H1 (cell line): ENCODE data around the gene IFT80. TPM values are rescaled to one million over a fixed set of nuclear protein-coding genes. Genes with fewer than 3 reads are reported as not detected.

Source experiments
- CTCF ChIA-PET: fragments of 300-600 bp; sonication (Branson Sonifier 250); formaldehyde crosslinking; loops from one replicate; lab custom pipeline; 2021; ENCODE audit not compliant: partially characterized antibody; lab: Charles Lee
- POLR2A ChIA-PET: fragments of 300-600 bp; sonication (Branson Sonifier 250); formaldehyde crosslinking; loops from one replicate; lab custom pipeline; 2021; ENCODE audit warnings: inconsistent platforms; ENCODE audit not compliant: partially characterized antibody; lab: Charles Lee
- DNase-seq, 2 experiments: peaks; one replicate each; pipeline versions ENCODE4 v3.0.0 to v3.0.0-alpha.2; 2010 to 2022; ENCODE audit warnings: low spot score in 2 of 2, low read depth in 1 of 2, mixed read lengths in 1 of 2
- FAIRE-seq: peaks from 2 replicates; lab custom pipeline; 2011; peaks lifted over from hg19 to GRCh38; lab: Jason Lieb, UNC
- H2AFZ ChIP-seq: 2 replicates; pipeline ENCODE4 v1.8.1; 2012; ENCODE audit warnings: low read length, inconsistent platforms
- H2AK5ac ChIP-seq: 2 replicates; pipeline ENCODE4 v1.6.1; 2013; ENCODE audit warnings: low read depth, low read length
- H2BK120ac ChIP-seq: replicated peaks from 2 replicates; pipeline ENCODE3; 2013; ENCODE audit warnings: low read depth, low read length, inconsistent platforms
- H2BK12ac ChIP-seq: 2 replicates; pipeline ENCODE4 v1.6.1; 2013; ENCODE audit warnings: low read depth, low read length
- H2BK15ac ChIP-seq: 2 replicates; pipeline ENCODE4 v1.6.1; 2013; ENCODE audit warnings: low read length
- H2BK20ac ChIP-seq: 2 replicates; pipeline ENCODE4 v1.6.1; 2013; ENCODE audit warnings: low read length
- H2BK5ac ChIP-seq: 2 replicates; pipeline ENCODE4 v1.6.1; 2013; ENCODE audit warnings: low read depth, low read length
- H3K14ac ChIP-seq: 2 replicates; pipeline ENCODE4 v1.6.1; 2013; ENCODE audit warnings: inconsistent platforms; ENCODE audit not compliant: insufficient read length
- H3K18ac ChIP-seq: 2 replicates; pipeline ENCODE4 v1.6.1; 2013; ENCODE audit warnings: low read length; ENCODE audit errors: extremely low read depth
- H3K23ac ChIP-seq: 2 replicates; pipeline ENCODE4 v1.6.1; 2013; ENCODE audit warnings: inconsistent platforms; ENCODE audit not compliant: insufficient read length
- H3K23me2 ChIP-seq: 2 replicates; pipeline ENCODE4 v1.6.1; 2013; ENCODE audit warnings: low read depth, low read length
- H3K27ac ChIP-seq: 2 replicates; pipeline ENCODE4 v1.6.1; 2011; ENCODE audit warnings: low read depth, low read length, inconsistent platforms
- H3K27me3 ChIP-seq, 4 experiments: replicated peaks in 1 of 4; 1 replicate in 1 of 4; 2 replicates in 3 of 4; pipeline versions ENCODE4 v1.6.1 to v1.8.1; 2011 to 2013; ENCODE audit warnings: low read length in 3 of 4, mild to moderate bottlenecking in 3 of 4, inconsistent platforms in 2 of 4, mixed read lengths in 2 of 4, moderate library complexity in 1 of 4; ENCODE audit not compliant: control insufficient read depth in 3 of 4, insufficient read depth in 3 of 4; ENCODE audit errors: extremely low read depth in 1 of 4
- H3K36me3 ChIP-seq, 4 experiments: 2 replicates each; pipeline versions ENCODE4 v1.6.1 to v1.8.1; 2011 to 2013; ENCODE audit warnings: mild to moderate bottlenecking in 4 of 4, low read length in 3 of 4, moderate library complexity in 2 of 4, control low read depth in 1 of 4, inconsistent platforms in 1 of 4; ENCODE audit not compliant: insufficient read depth in 4 of 4, control insufficient read depth in 2 of 4
- H3K4ac ChIP-seq: replicated peaks from 2 replicates; pipeline ENCODE3; 2013; ENCODE audit warnings: low read length, low read depth, mixed read lengths, inconsistent platforms; ENCODE audit not compliant: insufficient read length
- H3K4me1 ChIP-seq, 4 experiments: replicated peaks in 1 of 4; 1 replicate in 1 of 4; 2 replicates in 3 of 4; pipeline versions ENCODE4 v1.6.1 to v1.8.1; 2011 to 2013; ENCODE audit warnings: low read length in 3 of 4, inconsistent platforms in 2 of 4, mixed read lengths in 1 of 4; ENCODE audit not compliant: insufficient read depth in 4 of 4, control insufficient read depth in 3 of 4
- H3K4me2 ChIP-seq, 2 experiments: 2 replicates each; pipeline versions ENCODE4 v1.6.1 to v1.8.1; 2011 to 2013; ENCODE audit warnings: low read depth in 2 of 2, low read length in 2 of 2, control low read depth in 1 of 2, inconsistent platforms in 1 of 2, mild to moderate bottlenecking in 1 of 2; ENCODE audit not compliant: insufficient read depth in 1 of 2
- H3K4me3 ChIP-seq, 4 experiments: fragments of 200-600, 300-600 bp in 1 of 4; sonication (generic), shearing (Covaris generic), sonication (Bioruptor Twin) in 1 of 4; 2 replicates each; pipeline versions ENCODE4 v1.5.1 to v1.8.1; 2011 to 2016; ENCODE audit warnings: low read length in 4 of 4, low read depth in 3 of 4, control low read depth in 2 of 4, inconsistent platforms in 2 of 4, mild to moderate bottlenecking in 2 of 4, mixed read lengths in 1 of 4, moderate library complexity in 1 of 4; ENCODE audit not compliant: insufficient read depth in 2 of 4; ENCODE audit errors: extremely low read depth in 1 of 4
- H3K56ac ChIP-seq: replicated peaks from 2 replicates; pipeline ENCODE3; 2013; ENCODE audit warnings: low read depth, mild to moderate bottlenecking, mixed read lengths, low read length, inconsistent platforms; ENCODE audit not compliant: insufficient read length
- H3K79me1 ChIP-seq: 2 replicates; pipeline ENCODE4 v1.6.1; 2013; ENCODE audit warnings: low read depth, low read length, control low read depth
- H3K79me2 ChIP-seq, 2 experiments: 2 replicates each; pipeline versions ENCODE4 v1.6.1 to v1.8.1; 2012 to 2013; ENCODE audit warnings: low read length in 2 of 2, mild to moderate bottlenecking in 2 of 2, inconsistent platforms in 1 of 2; ENCODE audit not compliant: insufficient read depth in 2 of 2, control insufficient read depth in 1 of 2
- H3K9ac ChIP-seq, 4 experiments: replicated peaks in 1 of 4; 1 replicate in 1 of 4; 2 replicates in 3 of 4; pipeline versions ENCODE4 v1.6.1 to v1.8.1; 2011 to 2013; ENCODE audit warnings: low read depth in 3 of 4, low read length in 3 of 4, control low read depth in 2 of 4, mild to moderate bottlenecking in 2 of 4, moderate library complexity in 2 of 4, inconsistent platforms in 1 of 4; ENCODE audit errors: extremely low read depth in 1 of 4
- H3K9me3 ChIP-seq, 2 experiments: 2 replicates each; pipeline versions ENCODE4 v1.6.1 to v1.8.1; 2012 to 2013; ENCODE audit warnings: mild to moderate bottlenecking in 2 of 2, moderate library complexity in 2 of 2, control low read depth in 1 of 2, inconsistent platforms in 1 of 2, low read depth in 1 of 2, low read length in 1 of 2, mixed read lengths in 1 of 2; ENCODE audit not compliant: insufficient read depth in 2 of 2
- H4K20me1 ChIP-seq, 2 experiments: replicated peaks in 1 of 2; 2 replicates each; pipeline versions ENCODE3 to v1.8.1; 2011 to 2013; ENCODE audit warnings: inconsistent platforms in 2 of 2, low read length in 2 of 2, mild to moderate bottlenecking in 1 of 2; ENCODE audit not compliant: insufficient read depth in 2 of 2, control insufficient read depth in 1 of 2
- H4K5ac ChIP-seq: 2 replicates; pipeline ENCODE4 v1.6.1; 2013; ENCODE audit warnings: low read length, low read depth, mixed read lengths, inconsistent platforms; ENCODE audit not compliant: insufficient read length
- H4K8ac ChIP-seq: 2 replicates; pipeline ENCODE4 v1.8.0; 2013; ENCODE audit warnings: mild to moderate bottlenecking, moderate library complexity, low read length, inconsistent platforms; ENCODE audit not compliant: insufficient read depth; ENCODE audit errors: extremely low read depth
- H4K91ac ChIP-seq: replicated peaks from 2 replicates; pipeline ENCODE3; 2013; ENCODE audit warnings: low read length, mixed read lengths, inconsistent platforms; ENCODE audit not compliant: insufficient read length
- BRCA1 ChIP-seq: IDR thresholded peaks from 2 replicates; pipeline ENCODE4 v1.6.1; 2012; ENCODE audit warnings: low read depth, low read length, improper control_type of control experiment
- CHD2 ChIP-seq: IDR thresholded peaks from 2 replicates; pipeline ENCODE4 v1.6.1; 2012; ENCODE audit warnings: low read length, improper control_type of control experiment
- CREB1 ChIP-seq: IDR thresholded peaks from 2 replicates; pipeline ENCODE4 v1.6.1; 2012; ENCODE audit warnings: inconsistent platforms
- EP300 ChIP-seq, 2 experiments: IDR thresholded peaks; 1 replicate in 1 of 2; 2 replicates in 1 of 2; pipeline ENCODE4 v1.6.1; 2011 to 2012; ENCODE audit warnings: low read depth in 2 of 2, low read length in 2 of 2, mild to moderate bottlenecking in 2 of 2, borderline replicate concordance in 1 of 2, inconsistent platforms in 1 of 2, moderate library complexity in 1 of 2
- JUN ChIP-seq: IDR thresholded peaks from 2 replicates; pipeline ENCODE4 v1.6.1; 2011; ENCODE audit warnings: low read depth, mild to moderate bottlenecking, improper control_type of control experiment, low read length
- KDM5A ChIP-seq: fragments of 200-600 bp; IDR thresholded peaks from 2 replicates; pipeline ENCODE4 v1.7.1; 2012; ENCODE audit warnings: mild to moderate bottlenecking, low read length, inconsistent platforms, mixed read lengths
- PHF8 ChIP-seq: fragments of 200-600 bp; sonication (generic); conservative IDR thresholded peaks from 2 replicates; pipeline ENCODE4 v1.7.1; 2012; ENCODE audit warnings: low read depth, mild to moderate bottlenecking, inconsistent platforms, low read length, moderate library complexity
- RBBP5 ChIP-seq: IDR thresholded peaks from 2 replicates; pipeline ENCODE4 v1.7.1; 2012; ENCODE audit warnings: low read depth, mild to moderate bottlenecking, inconsistent platforms, low read length, moderate library complexity, borderline replicate concordance
- RXRA ChIP-seq: IDR thresholded peaks from 2 replicates; pipeline ENCODE4 v1.6.1; 2011; ENCODE audit warnings: low read depth, mild to moderate bottlenecking, low read length, moderate library complexity; ENCODE audit not compliant: insufficient read depth
- SP4 ChIP-seq: IDR thresholded peaks from 2 replicates; pipeline ENCODE4 v1.6.1; 2012; ENCODE audit warnings: low read length, inconsistent platforms
- TCF12 ChIP-seq: IDR thresholded peaks from 2 replicates; pipeline ENCODE4 v1.6.1; 2011; ENCODE audit warnings: low read depth, mild to moderate bottlenecking, low read length
- WGBS, 2 experiments: shearing (Covaris generic) in 1 of 2; methylation state at CpG; one replicate each; pipeline versions ENCODE4 v1.1.6 to v1.1.7; 2013 to 2015; ENCODE audit warnings: low lambda C conversion rate in 2 of 2, mixed read lengths in 2 of 2, inconsistent platforms in 1 of 2, low coverage in 1 of 2, missing lambda C conversion rate in 1 of 2; ENCODE audit not compliant: insufficient replicate concordance in 2 of 2, insufficient coverage in 1 of 2, insufficient read length in 1 of 2; ENCODE audit errors: extremely low coverage in 1 of 2, missing lambda C conversion rate in 1 of 2; 5-methylcytosine and 5-hydroxymethylcytosine counted together
- polyA plus RNA-seq, 7 experiments: library from polyadenylated mRNA; depleted of rRNA in 3 of 7; stranded (reverse) in 5 of 7; unstranded in 2 of 7; fragments of >200 nt in 5 of 7; fragments of 200-250 nt in 2 of 7; gene quantifications; 1 replicate in 5 of 7; 2 replicates in 1 of 7; 4 replicates in 1 of 7; pipeline versions ENCODE4 v1.2.1 to v1.2.3, GENCODE V29; 2011 to 2013; ENCODE audit warnings: missing spikeins in 2 of 7, mixed read lengths in 2 of 7
- total RNA-seq: library from RNA; stranded (reverse); fragmentation: NEBNext Ultra II Directional; extraction: Animal tissue kit (Norgen Biotek cat#: 25700); gene quantifications from 2 replicates; pipeline ENCODE4 v1.2.1, GENCODE V29; 2021
- TF ChIP-seq, protein P1 (sequence below): IDR thresholded peaks from 2 replicates; pipeline ENCODE4 v1.6.1; 2011; ENCODE audit warnings: low read depth, mild to moderate bottlenecking, low read length; ENCODE audit not compliant: insufficient read depth
- TF ChIP-seq, protein P2 (sequence below): IDR thresholded peaks from 2 replicates; pipeline ENCODE4 v1.6.1; 2012; ENCODE audit warnings: low read length, inconsistent platforms

The IFT80 gene
- total and polyA plus RNA-seq, 2 of the 8 experiments (the other 6 are each of a cell fraction or from before 2014, with no cell fraction given) = 7.2 to 25.9 TPM

DNA sequence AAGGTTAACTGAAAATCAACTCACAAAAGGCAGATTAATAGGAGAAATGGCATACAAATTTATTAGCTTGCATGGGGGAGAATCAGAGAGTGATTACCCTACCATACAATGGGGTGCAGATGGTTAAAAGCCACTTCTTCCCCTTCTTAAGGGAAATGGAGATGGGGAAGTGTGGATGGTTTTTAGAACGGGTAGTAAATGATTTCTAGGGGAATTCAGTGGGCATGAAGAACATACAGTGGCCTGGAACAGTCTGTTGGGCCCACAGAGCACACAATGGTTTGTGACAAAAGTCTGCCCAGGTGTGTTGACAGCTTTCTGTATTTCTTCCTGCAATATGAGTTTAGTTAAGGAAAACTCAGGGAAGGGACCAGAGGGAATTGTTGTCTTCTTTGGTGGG, 112.8 kb downstream of the IFT80 start:
- WGBS, 2 experiments = 94% methylated on average over 1 of the region's 1 CpG; no CpG with 5 or more reads in 1 of the 2 experiments
- no peaks in the 10 kb centered on the region for H3K79me1 ChIP-seq
- no peaks in the 10 kb centered on the region for H3K36me3 ChIP-seq
- H3K4me1 ChIP-seq = no peaks in the 10 kb centered on the region
- H3K9me3 ChIP-seq = no peaks in the 10 kb centered on the region
- no peak overlapping the region for H2BK120ac ChIP-seq
- no peak overlapping the region for H2BK5ac ChIP-seq
- H2BK20ac ChIP-seq = no peak overlapping the region
- CTCF ChIA-PET = interaction anchor here (1.2 kb wide), 1 partner anchor 255 kb away, joined by 3 read pairs; no protein-coding TSS in a partner anchor
- FAIRE-seq = no peak
- H2AK5ac ChIP-seq = no peak overlapping the region
- H3K27me3 ChIP-seq = no peaks in the 10 kb centered on the region
- POLR2A ChIA-PET = no interaction called here
- H2AFZ ChIP-seq = no peak overlapping the region
- H3K4me2 ChIP-seq = no peak overlapping the region
- no peak overlapping the region; a peak in 1 of 7 replicates for H3K9ac ChIP-seq
- H3K27ac ChIP-seq = no peak overlapping the region
- H3K23me2 ChIP-seq = no peaks in the 10 kb centered on the region
- no peak overlapping the region for H3K56ac ChIP-seq
- H4K20me1 ChIP-seq = no peaks in the 10 kb centered on the region
- H3K4me3 ChIP-seq = no peak overlapping the region
- H3K4ac ChIP-seq = no peak overlapping the region
- H2BK12ac ChIP-seq = no peak overlapping the region
- no peak overlapping the region for H4K5ac ChIP-seq
- no peak overlapping the region for H2BK15ac ChIP-seq
- no peak overlapping the region for H4K91ac ChIP-seq
- no peak overlapping the region for H4K8ac ChIP-seq
- no peak overlapping the region for H3K14ac ChIP-seq
- H3K79me2 ChIP-seq = no peaks in the 10 kb centered on the region
- DNase-seq = no peak
- H3K18ac ChIP-seq = no peak overlapping the region
- H3K23ac ChIP-seq = no peak overlapping the region
- TF ChIP-seq PHF8 (no peak), SP4 (no peak), TCF12 (no peak), RXRA (no peak), CHD2 (no peak), CREB1 (no peak), EP300 (IDR thresholded peaks at IDR 0.05; ENCODE audit: borderline replicate concordance in 1 of 2, low read depth in 2 of 2, low read length in 2 of 2) (no peak), JUN (no peak), BRCA1 (no peak), KDM5A (no peak), RBBP5 (no peak)
- TF ChIP-seq, protein P1, sequence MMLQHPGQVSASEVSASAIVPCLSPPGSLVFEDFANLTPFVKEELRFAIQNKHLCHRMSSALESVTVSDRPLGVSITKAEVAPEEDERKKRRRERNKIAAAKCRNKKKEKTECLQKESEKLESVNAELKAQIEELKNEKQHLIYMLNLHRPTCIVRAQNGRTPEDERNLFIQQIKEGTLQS = no peak
- TF ChIP-seq, protein P2, sequence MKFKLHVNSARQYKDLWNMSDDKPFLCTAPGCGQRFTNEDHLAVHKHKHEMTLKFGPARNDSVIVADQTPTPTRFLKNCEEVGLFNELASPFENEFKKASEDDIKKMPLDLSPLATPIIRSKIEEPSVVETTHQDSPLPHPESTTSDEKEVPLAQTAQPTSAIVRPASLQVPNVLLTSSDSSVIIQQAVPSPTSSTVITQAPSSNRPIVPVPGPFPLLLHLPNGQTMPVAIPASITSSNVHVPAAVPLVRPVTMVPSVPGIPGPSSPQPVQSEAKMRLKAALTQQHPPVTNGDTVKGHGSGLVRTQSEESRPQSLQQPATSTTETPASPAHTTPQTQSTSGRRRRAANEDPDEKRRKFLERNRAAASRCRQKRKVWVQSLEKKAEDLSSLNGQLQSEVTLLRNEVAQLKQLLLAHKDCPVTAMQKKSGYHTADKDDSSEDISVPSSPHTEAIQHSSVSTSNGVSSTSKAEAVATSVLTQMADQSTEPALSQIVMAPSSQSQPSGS = no peak
